H1 (cell line): Measurements from ENCODE around the gene PGM1. TPM values are rescaled to one million over a fixed set of nuclear protein-coding genes. Genes with fewer than 3 reads are reported as not detected.

Experiments
- polyA plus RNA-seq, 7 experiments: library from polyadenylated mRNA; depleted of rRNA in 3 of 7; stranded (reverse) in 5 of 7; unstranded in 2 of 7; fragments of >200 nt in 5 of 7; fragments of 200-250 nt in 2 of 7; gene quantifications; 1 replicate in 5 of 7; 2 replicates in 1 of 7; 4 replicates in 1 of 7; pipeline versions ENCODE4 v1.2.1 to v1.2.3, GENCODE V29; 2011 to 2013; ENCODE audit warnings: missing spikeins in 2 of 7, mixed read lengths in 2 of 7
- total RNA-seq: library from RNA; stranded (reverse); fragmentation: NEBNext Ultra II Directional; extraction: Animal tissue kit (Norgen Biotek cat#: 25700); gene quantifications from 2 replicates; pipeline ENCODE4 v1.2.1, GENCODE V29; 2021
- TF ChIP-seq, protein P1 (sequence below), 3 experiments: IDR thresholded peaks; 1 replicate in 2 of 3; 2 replicates in 1 of 3; pipeline versions ENCODE4 v1.5.1 to v1.6.1; 2011; ENCODE audit warnings: low read length in 3 of 3, mild to moderate bottlenecking in 3 of 3, inconsistent platforms in 2 of 3, low read depth in 1 of 3, moderate library complexity in 1 of 3; ENCODE audit not compliant: insufficient read depth in 1 of 3; ENCODE audit errors: control extremely low read depth in 1 of 3

The PGM1 gene
- total and polyA plus RNA-seq, 2 of the 8 experiments (the other 6 are each of a cell fraction or from before 2014, with no cell fraction given) = 33.0 to 65.4 TPM

DNA sequence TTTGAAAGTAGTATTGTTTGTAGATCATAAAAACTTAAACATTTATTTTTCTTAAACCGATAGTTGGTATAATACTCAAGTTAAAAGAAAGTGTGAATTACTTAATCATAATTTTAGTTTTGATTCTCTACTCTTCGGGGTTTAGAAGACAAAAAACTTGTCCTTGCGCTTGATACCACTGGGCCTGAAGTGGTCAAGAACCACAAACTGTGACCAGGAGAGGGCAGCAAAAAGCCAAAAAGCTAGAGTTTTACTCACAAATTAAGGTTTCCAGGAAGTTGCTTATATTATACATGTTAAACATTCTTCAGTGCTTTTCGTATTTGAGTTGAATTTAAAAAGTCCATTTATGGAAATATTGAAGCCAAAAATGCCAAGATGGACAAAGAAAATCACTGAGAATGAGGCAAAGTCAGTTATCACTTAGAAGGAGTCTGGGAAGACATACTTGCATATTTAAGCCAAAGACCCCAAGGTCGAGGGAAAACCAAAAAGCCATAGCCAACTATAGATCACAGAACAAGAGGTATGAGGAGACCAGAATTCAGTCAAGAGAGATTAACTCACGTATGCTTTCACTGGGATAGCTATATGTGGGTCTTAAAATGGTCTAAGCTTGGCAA, 35.7 kb upstream of the PGM1 start (continued):
- TF ChIP-seq, protein P1, sequence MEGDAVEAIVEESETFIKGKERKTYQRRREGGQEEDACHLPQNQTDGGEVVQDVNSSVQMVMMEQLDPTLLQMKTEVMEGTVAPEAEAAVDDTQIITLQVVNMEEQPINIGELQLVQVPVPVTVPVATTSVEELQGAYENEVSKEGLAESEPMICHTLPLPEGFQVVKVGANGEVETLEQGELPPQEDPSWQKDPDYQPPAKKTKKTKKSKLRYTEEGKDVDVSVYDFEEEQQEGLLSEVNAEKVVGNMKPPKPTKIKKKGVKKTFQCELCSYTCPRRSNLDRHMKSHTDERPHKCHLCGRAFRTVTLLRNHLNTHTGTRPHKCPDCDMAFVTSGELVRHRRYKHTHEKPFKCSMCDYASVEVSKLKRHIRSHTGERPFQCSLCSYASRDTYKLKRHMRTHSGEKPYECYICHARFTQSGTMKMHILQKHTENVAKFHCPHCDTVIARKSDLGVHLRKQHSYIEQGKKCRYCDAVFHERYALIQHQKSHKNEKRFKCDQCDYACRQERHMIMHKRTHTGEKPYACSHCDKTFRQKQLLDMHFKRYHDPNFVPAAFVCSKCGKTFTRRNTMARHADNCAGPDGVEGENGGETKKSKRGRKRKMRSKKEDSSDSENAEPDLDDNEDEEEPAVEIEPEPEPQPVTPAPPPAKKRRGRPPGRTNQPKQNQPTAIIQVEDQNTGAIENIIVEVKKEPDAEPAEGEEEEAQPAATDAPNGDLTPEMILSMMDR (IDR thresholded peaks at IDR 0.05; ENCODE audit: control extremely low read depth in 1 of 3, insufficient read depth in 1 of 3, low read depth in 1 of 3, low read length in 3 of 3) = peak; percentile 12 to 71 (median 71)
